Thoracic aorta (tissue), 2 donors: ENCODE measurements around the gene TENM4. TPM values are rescaled to one million over a fixed set of nuclear protein-coding genes. Genes with fewer than 3 reads are reported as not detected.

Experiments
- ATAC-seq: fragments of 150-250 bp; one replicate; pipeline ENCODE4 v1.8.0; 2017; ENCODE audit warnings: low read depth; ENCODE audit not compliant: insufficient number of reproducible peaks, low FRiP score
- DNase-seq: peaks from one replicate; pipeline ENCODE4 v3.0.0-alpha.2; 2020; ENCODE audit warnings: low spot score
- H3K27ac ChIP-seq, 2 donors: fragments of 200-600 bp; sonication (generic); 1 replicate in 1 of 2; 2 replicates in 1 of 2; pipeline ENCODE4 v1.5.1; 2016; ENCODE audit warnings: mild to moderate bottlenecking in 2 of 2, moderate library complexity in 2 of 2
- H3K27me3 ChIP-seq: fragments of 200-600 bp; sonication (generic); replicated peaks from 2 replicates; pipeline ENCODE4 v1.6.0; 2016; ENCODE audit warnings: mild to moderate bottlenecking; ENCODE audit not compliant: insufficient read depth
- H3K36me3 ChIP-seq: fragments of 200-600 bp; sonication (generic); one replicate; pipeline ENCODE4 v1.5.1; 2016
- H3K4me1 ChIP-seq, 2 donors: fragments of 200-600 bp; sonication (generic); 1 replicate in 1 of 2; 2 replicates in 1 of 2; pipeline versions ENCODE4 v1.5.1 to v1.6.0; 2016; ENCODE audit warnings: low read depth in 2 of 2, mild to moderate bottlenecking in 1 of 2; ENCODE audit not compliant: control insufficient read depth in 1 of 2
- H3K4me3 ChIP-seq: fragments of 200-600 bp; sonication (generic); 2 replicates; pipeline ENCODE4 v1.5.1; 2016; ENCODE audit warnings: mild to moderate bottlenecking
- H3K9me3 ChIP-seq: fragments of 200-600 bp; sonication (generic); 2 replicates; pipeline ENCODE4 v1.5.1; 2016
- total RNA-seq, 2 donors: library from RNA; depleted of rRNA; stranded (reverse); fragments of >200 nt; gene quantifications; one replicate each; pipeline versions ENCODE4 v1.1.0 to v1.2.3, GENCODE V29; 2016
- TF ChIP-seq, protein P1 (sequence below): fragments of 200-600 bp; sonication (generic); IDR thresholded peaks from one replicate; pipeline ENCODE4 v1.5.1; 2019; ENCODE audit warnings: antibody characterized with exemption

The TENM4 gene
- total RNA-seq, 2 donors from 2014 or later = 6.1 to 13.3 TPM

GRCh38 chr11:78815831-78816230 lies 625.0 kb downstream of the TENM4 start:
- no peaks in the 10 kb centered on the region for H3K36me3 ChIP-seq
- no peak for DNase-seq
- TF ChIP-seq, protein P1, sequence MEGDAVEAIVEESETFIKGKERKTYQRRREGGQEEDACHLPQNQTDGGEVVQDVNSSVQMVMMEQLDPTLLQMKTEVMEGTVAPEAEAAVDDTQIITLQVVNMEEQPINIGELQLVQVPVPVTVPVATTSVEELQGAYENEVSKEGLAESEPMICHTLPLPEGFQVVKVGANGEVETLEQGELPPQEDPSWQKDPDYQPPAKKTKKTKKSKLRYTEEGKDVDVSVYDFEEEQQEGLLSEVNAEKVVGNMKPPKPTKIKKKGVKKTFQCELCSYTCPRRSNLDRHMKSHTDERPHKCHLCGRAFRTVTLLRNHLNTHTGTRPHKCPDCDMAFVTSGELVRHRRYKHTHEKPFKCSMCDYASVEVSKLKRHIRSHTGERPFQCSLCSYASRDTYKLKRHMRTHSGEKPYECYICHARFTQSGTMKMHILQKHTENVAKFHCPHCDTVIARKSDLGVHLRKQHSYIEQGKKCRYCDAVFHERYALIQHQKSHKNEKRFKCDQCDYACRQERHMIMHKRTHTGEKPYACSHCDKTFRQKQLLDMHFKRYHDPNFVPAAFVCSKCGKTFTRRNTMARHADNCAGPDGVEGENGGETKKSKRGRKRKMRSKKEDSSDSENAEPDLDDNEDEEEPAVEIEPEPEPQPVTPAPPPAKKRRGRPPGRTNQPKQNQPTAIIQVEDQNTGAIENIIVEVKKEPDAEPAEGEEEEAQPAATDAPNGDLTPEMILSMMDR = no peak
- no peak overlapping the region for H3K27ac ChIP-seq
- no peaks in the 10 kb centered on the region for H3K27me3 ChIP-seq
- no peaks in the 10 kb centered on the region for H3K4me1 ChIP-seq
- ATAC-seq = no peak
- no peaks in the 10 kb centered on the region for H3K9me3 ChIP-seq
- no peak overlapping the region for H3K4me3 ChIP-seq

DNA sequence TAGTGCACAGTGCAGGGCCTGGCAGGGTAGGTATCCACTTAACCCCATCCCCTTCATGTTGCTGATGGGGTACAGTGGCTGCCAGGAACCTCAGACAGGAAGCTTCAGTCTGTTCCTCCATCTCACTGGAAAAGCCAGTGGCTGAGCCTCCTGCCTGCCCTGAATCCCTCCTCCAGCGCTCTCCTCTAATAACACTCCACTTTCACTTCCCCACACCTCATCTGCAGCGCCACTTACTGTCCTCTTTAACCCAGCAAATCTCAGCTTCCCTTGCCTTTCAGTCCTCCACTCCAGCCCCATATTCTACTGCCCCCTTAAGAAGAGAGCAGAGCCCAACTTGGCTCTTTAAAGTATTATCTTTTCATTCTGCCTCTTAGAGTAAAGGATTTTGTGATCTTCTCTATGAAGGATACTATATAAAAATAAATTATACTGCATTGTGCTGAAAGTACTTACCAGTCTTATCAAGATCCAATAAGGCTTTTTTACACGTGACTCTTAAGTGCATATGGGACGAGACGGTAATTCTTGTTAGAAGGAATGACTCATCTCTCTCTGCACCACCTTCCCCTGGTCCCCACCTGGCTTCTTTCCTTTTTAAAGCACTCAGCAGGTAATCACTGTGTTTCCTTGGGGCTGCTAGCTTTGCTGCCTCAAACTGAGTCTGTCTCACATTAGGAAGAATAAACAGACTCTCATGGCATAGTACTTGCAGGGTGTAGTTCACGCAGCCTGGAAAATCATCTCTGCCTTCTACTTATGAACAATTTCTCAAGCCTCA lies 628.1 kb downstream of the TENM4 start:
- DNase-seq = no peak
- TF ChIP-seq, protein P1 = no peak
- no peaks in the 10 kb centered on the region for H3K9me3 ChIP-seq
- no peaks in the 10 kb centered on the region for H3K4me1 ChIP-seq
- H3K36me3 ChIP-seq = no peaks in the 10 kb centered on the region
- H3K4me3 ChIP-seq = no peak overlapping the region
- ATAC-seq = no peak
- H3K27me3 ChIP-seq = no peaks in the 10 kb centered on the region
- H3K27ac ChIP-seq = no peak overlapping the region

GRCh38 chr11:78810559-78811009 lies 630.2 kb downstream of the TENM4 start:
- Histone ChIP-seq H3K27me3 (no peaks in the 10 kb centered on the region), H3K36me3 (no peaks in the 10 kb centered on the region), H3K9me3 (no peaks in the 10 kb centered on the region), H3K4me3 (no peak overlapping the region), H3K27ac (no peak overlapping the region), H3K4me1 (no peaks in the 10 kb centered on the region)
- ATAC-seq (no peak), DNase-seq (no peak)
- TF ChIP-seq, protein P1 = no peak

GRCh38 chr11:78809931-78810541 lies 630.8 kb downstream of the TENM4 start:
- Histone ChIP-seq H3K36me3 (no peaks in the 10 kb centered on the region), H3K4me1 (no peaks in the 10 kb centered on the region), H3K27me3 (no peaks in the 10 kb centered on the region), H3K27ac (no peak overlapping the region), H3K4me3 (no peak overlapping the region), H3K9me3 (no peaks in the 10 kb centered on the region)
- TF ChIP-seq, protein P1 = no peak
- no peak for DNase-seq
- ATAC-seq = no peak

DNA sequence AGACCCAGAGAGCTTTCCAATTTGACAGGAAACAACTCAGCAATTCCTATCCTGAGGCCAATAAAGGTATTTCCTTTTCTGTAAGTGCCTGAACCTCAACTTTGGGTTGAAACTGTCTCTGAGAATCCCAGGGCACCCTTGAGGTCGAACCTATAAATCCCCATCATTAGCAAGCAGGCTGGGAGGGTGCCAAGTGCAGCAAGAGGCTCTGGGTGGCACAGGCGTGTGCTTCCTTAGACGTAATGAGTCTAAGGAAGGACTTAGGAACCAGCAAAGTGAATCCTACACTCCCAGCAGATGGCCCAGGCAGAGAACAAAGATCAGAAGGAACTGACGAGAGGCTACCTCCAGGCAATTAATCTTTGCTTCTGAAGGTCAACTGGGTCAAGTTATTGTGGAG lies 631.9 kb downstream of the TENM4 start:
- no peak overlapping the region for H3K4me3 ChIP-seq
- H3K27ac ChIP-seq = no peak overlapping the region
- no peaks in the 10 kb centered on the region for H3K4me1 ChIP-seq
- no peaks in the 10 kb centered on the region for H3K36me3 ChIP-seq
- H3K9me3 ChIP-seq = no peaks in the 10 kb centered on the region
- ATAC-seq (no peak), DNase-seq (no peak)
- TF ChIP-seq, protein P1 = no peak
- H3K27me3 ChIP-seq = no peaks in the 10 kb centered on the region
